Measurements from ENCODE around the gene KATNAL2.

KATNAL2 gene

GRCh38 chr18:46891742-46892214 lies 25.6 kb upstream of the KATNAL2 start:
- no peak for TF ChIP-seq CTCF (IDR thresholded peaks at IDR 0.05; ENCODE audit: low read depth, low read length, missing control alignments)
- no peak overlapping the region for H3K4me3 ChIP-seq (ENCODE audit: low read depth, low read length)
- peak; percentile 78 for DNase-seq (ENCODE audit: low read depth)

- no peak overlapping the region for H3K4me3 ChIP-seq (ENCODE audit: low read depth, low read length)
- DNase-seq (ENCODE audit: low read depth): peak; percentile 39
- no peak for TF ChIP-seq CTCF (IDR thresholded peaks at IDR 0.05; ENCODE audit: low read depth, low read length, missing control alignments)
These were observed 24.6 kb upstream of the KATNAL2 start for GRCh38 chr18:46892842-46893241.

GRCh38 chr18:46893360-46893759 lies 24.0 kb upstream of the KATNAL2 start:
- DNase-seq (ENCODE audit: low read depth): no peak
- no peak for TF ChIP-seq CTCF (IDR thresholded peaks at IDR 0.05; ENCODE audit: low read depth, low read length, missing control alignments)
- no peak overlapping the region for H3K4me3 ChIP-seq (ENCODE audit: low read depth, low read length)

GRCh38 chr18:46894124-46894523 lies 23.3 kb upstream of the KATNAL2 start:
- no peak for DNase-seq (ENCODE audit: low read depth)
- H3K4me3 ChIP-seq (ENCODE audit: low read depth, low read length): no peak overlapping the region
- TF ChIP-seq CTCF (IDR thresholded peaks at IDR 0.05; ENCODE audit: low read depth, low read length, missing control alignments): no peak

- TF ChIP-seq CTCF (IDR thresholded peaks at IDR 0.05; ENCODE audit: low read depth, low read length, missing control alignments): no peak
- no peak for DNase-seq (ENCODE audit: low read depth)
- H3K4me3 ChIP-seq (ENCODE audit: low read depth, low read length): no peak overlapping the region
These were observed 18.0 kb upstream of the KATNAL2 start for GRCh38 chr18:46899274-46899948.

- no peak for DNase-seq (ENCODE audit: low read depth)
- no peak overlapping the region for H3K4me3 ChIP-seq (ENCODE audit: low read depth, low read length)
- TF ChIP-seq CTCF (IDR thresholded peaks at IDR 0.05; ENCODE audit: low read depth, low read length, missing control alignments): no peak
These were observed 14.0 kb upstream of the KATNAL2 start for GRCh38 chr18:46903406-46903805.

- no peak for TF ChIP-seq CTCF (IDR thresholded peaks at IDR 0.05; ENCODE audit: low read depth, low read length, missing control alignments)
- H3K4me3 ChIP-seq (ENCODE audit: low read depth, low read length): no peak overlapping the region
- DNase-seq (ENCODE audit: low read depth): no peak
These were observed 7.9 kb upstream of the KATNAL2 start for GRCh38 chr18:46909497-46909896.
